OCI-LY3 (cell line): ENCODE data around the gene MTTP.

ENCODE experiments used
- H2AFZ ChIP-seq: fragments of 200-600, 300-600 bp; shearing (Covaris generic); 2 replicates; pipeline ENCODE4 v1.6.0; 2014; ENCODE audit warnings: antibody characterized with exemption, low read depth, low read length
- H3K27ac ChIP-seq: fragments of 200-600, 300-600 bp; sonication (generic); 2 replicates; pipeline ENCODE4 v1.5.1; 2014; ENCODE audit warnings: mild to moderate bottlenecking, low read length, moderate library complexity, mixed read lengths
- H3K27me3 ChIP-seq: fragments of 200-600, 300-600 bp; sonication (generic); 2 replicates; pipeline ENCODE4 v1.6.1; 2014; ENCODE audit warnings: low read depth, low read length, mixed read lengths
- H3K36me3 ChIP-seq: fragments of 200-600, 300-600 bp; sonication (generic); replicated peaks from 2 replicates; pipeline ENCODE3; 2014; ENCODE audit warnings: low read depth, low read length, mixed read lengths
- H3K4me1 ChIP-seq: fragments of 300-600, 200-600 bp; sonication (generic); 2 replicates; pipeline ENCODE4 v1.6.1; 2014; ENCODE audit warnings: low read length, mixed read lengths
- H3K4me2 ChIP-seq: fragments of 200-600, 300-600 bp; sonication (generic); 2 replicates; pipeline ENCODE4 v1.6.1; 2014; ENCODE audit warnings: low read length, mixed read lengths
- H3K4me3 ChIP-seq: fragments of 300-600, 200-600 bp; sonication (generic); 2 replicates; pipeline ENCODE4 v1.5.1; 2014; ENCODE audit warnings: antibody characterized with exemption, mild to moderate bottlenecking, low read length, moderate library complexity
- H3K79me2 ChIP-seq: fragments of 300-600, 200-600 bp; shearing (Covaris generic); 2 replicates; pipeline ENCODE4 v1.6.1; 2014; ENCODE audit warnings: mild to moderate bottlenecking, low read length, mixed read lengths
- H3K9ac ChIP-seq: fragments of 300-600, 200-600 bp; shearing (Covaris generic); 2 replicates; pipeline ENCODE4 v1.6.0; 2014; ENCODE audit warnings: mild to moderate bottlenecking, low read length, moderate library complexity
- H3K9me3 ChIP-seq: fragments of 200-600, 300-600 bp; shearing (Covaris generic); 2 replicates; pipeline ENCODE4 v1.6.1; 2014; ENCODE audit warnings: low read length, mixed read lengths; ENCODE audit not compliant: insufficient read depth
- H4K20me1 ChIP-seq: fragments of 200-600, 300-600 bp; sonication (generic); 2 replicates; pipeline ENCODE4 v1.6.1; 2016; ENCODE audit warnings: low read length, mixed read lengths; ENCODE audit not compliant: insufficient read depth
- EZH2phosphoT487 ChIP-seq: fragments of 200-600 bp; shearing (Covaris generic); IDR thresholded peaks from 2 replicates; pipeline ENCODE4 v1.6.1; 2018; ENCODE audit warnings: antibody characterized with exemption, mixed run types, low read depth
- TF ChIP-seq, protein P1 (sequence below): fragments of 200-600, 300-600 bp; sonication (generic); IDR thresholded peaks from 2 replicates; pipeline ENCODE4 v1.5.1; 2014; ENCODE audit warnings: antibody characterized with exemption, low read length, low read depth

MTTP gene

GRCh38 chr4:99586322-99586721 is 11.7 kb downstream of the MTTP start:
- Histone ChIP-seq H3K79me2 (no peaks in the 10 kb centered on the region), H3K4me3 (no peak overlapping the region), H3K36me3 (no peaks in the 10 kb centered on the region), H3K4me1 (no peaks in the 10 kb centered on the region), H3K4me2 (no peak overlapping the region), H2AFZ (no peak overlapping the region), H3K27ac (no peak overlapping the region), H4K20me1 (no peaks in the 10 kb centered on the region), H3K9ac (no peak overlapping the region), H3K27me3 (no peaks in the 10 kb centered on the region; the same call in 1 of the 2 replicates), H3K9me3 (no peaks in the 10 kb centered on the region)
- TF ChIP-seq, protein P1, sequence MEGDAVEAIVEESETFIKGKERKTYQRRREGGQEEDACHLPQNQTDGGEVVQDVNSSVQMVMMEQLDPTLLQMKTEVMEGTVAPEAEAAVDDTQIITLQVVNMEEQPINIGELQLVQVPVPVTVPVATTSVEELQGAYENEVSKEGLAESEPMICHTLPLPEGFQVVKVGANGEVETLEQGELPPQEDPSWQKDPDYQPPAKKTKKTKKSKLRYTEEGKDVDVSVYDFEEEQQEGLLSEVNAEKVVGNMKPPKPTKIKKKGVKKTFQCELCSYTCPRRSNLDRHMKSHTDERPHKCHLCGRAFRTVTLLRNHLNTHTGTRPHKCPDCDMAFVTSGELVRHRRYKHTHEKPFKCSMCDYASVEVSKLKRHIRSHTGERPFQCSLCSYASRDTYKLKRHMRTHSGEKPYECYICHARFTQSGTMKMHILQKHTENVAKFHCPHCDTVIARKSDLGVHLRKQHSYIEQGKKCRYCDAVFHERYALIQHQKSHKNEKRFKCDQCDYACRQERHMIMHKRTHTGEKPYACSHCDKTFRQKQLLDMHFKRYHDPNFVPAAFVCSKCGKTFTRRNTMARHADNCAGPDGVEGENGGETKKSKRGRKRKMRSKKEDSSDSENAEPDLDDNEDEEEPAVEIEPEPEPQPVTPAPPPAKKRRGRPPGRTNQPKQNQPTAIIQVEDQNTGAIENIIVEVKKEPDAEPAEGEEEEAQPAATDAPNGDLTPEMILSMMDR: no peak
- TF ChIP-seq EZH2phosphoT487: no peak

- no peak overlapping the region for H3K27ac ChIP-seq
These were observed 12.2 kb downstream of the MTTP start for GRCh38 chr4:99586797-99587196.

DNA sequence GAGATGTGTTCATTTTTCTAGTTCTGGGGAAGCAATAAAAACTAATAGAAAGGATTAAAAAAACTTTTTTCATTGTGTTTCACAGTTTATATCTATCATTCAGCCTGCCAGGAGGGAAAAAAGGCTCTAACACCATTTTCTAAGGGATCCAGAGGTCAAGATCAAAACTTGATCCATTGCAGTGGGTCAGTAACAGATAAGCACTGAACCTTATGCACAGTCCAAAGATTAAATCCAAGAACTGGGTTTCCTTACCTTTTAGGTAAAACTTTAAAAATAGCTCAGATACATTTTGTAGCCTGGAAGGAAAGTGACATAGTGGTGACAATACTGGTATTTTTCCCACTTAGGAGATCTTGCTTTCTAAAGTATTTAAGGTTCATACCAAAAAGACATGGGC is 12.7 kb downstream of the MTTP start:
- no peak overlapping the region for H3K27ac ChIP-seq
- H4K20me1 ChIP-seq: no peaks in the 10 kb centered on the region
- H3K9me3 ChIP-seq: no peaks in the 10 kb centered on the region
- H3K36me3 ChIP-seq: no peaks in the 10 kb centered on the region
- no peak for TF ChIP-seq EZH2phosphoT487
- TF ChIP-seq, protein P1: no peak
- H3K4me2 ChIP-seq: no peak overlapping the region
- H3K9ac ChIP-seq: no peak overlapping the region
- no peak overlapping the region for H3K4me3 ChIP-seq
- H3K27me3 ChIP-seq: no peaks in the 10 kb centered on the region; the same call in 1 of the 2 replicates
- H3K79me2 ChIP-seq: no peaks in the 10 kb centered on the region
- no peaks in the 10 kb centered on the region for H3K4me1 ChIP-seq
- H2AFZ ChIP-seq: no peak overlapping the region

More at GRCh38 chr4:99586797-99587196, 12.2 kb downstream of the MTTP start:
- H3K4me2 ChIP-seq: no peak overlapping the region
- no peaks in the 10 kb centered on the region for H3K4me1 ChIP-seq
- H3K9me3 ChIP-seq: no peaks in the 10 kb centered on the region
- H3K9ac ChIP-seq: no peak overlapping the region
- TF ChIP-seq, protein P1: no peak
- no peak for TF ChIP-seq EZH2phosphoT487
- H3K27me3 ChIP-seq: no peaks in the 10 kb centered on the region; the same call in 1 of the 2 replicates
- H4K20me1 ChIP-seq: no peaks in the 10 kb centered on the region
- H3K79me2 ChIP-seq: no peaks in the 10 kb centered on the region
- H3K36me3 ChIP-seq: no peaks in the 10 kb centered on the region
- H2AFZ ChIP-seq: no peak overlapping the region
- no peak overlapping the region for H3K4me3 ChIP-seq

- H3K27me3 ChIP-seq: no peaks in the 10 kb centered on the region; the same call in 1 of the 2 replicates
- H3K79me2 ChIP-seq: no peaks in the 10 kb centered on the region
- H3K4me3 ChIP-seq: no peak overlapping the region
- H3K4me2 ChIP-seq: no peak overlapping the region
- H3K27ac ChIP-seq: no peak overlapping the region
- no peaks in the 10 kb centered on the region for H3K9me3 ChIP-seq
- H3K36me3 ChIP-seq: no peaks in the 10 kb centered on the region
- H2AFZ ChIP-seq: no peak overlapping the region
- H3K4me1 ChIP-seq: no peaks in the 10 kb centered on the region
- no peak for TF ChIP-seq EZH2phosphoT487
- TF ChIP-seq, protein P1: no peak
- no peaks in the 10 kb centered on the region for H4K20me1 ChIP-seq
- H3K9ac ChIP-seq: no peak overlapping the region
These were observed 13.2 kb downstream of the MTTP start for GRCh38 chr4:99587803-99588202.
